ENCODE measurements around the gene TSC22D2.

Gene TSC22D2

GRCh38 chr3:150509780-150510179 is 101.7 kb downstream of the TSC22D2 start:
- DNase-seq, result no peak
- intact Hi-C loops (cut with DNase I), result no loop called here

- intact Hi-C loops (cut with DNase I), result no loop called here
- DNase-seq, result no peak
These were observed 103.2 kb downstream of the TSC22D2 start for GRCh38 chr3:150511122-150511821.

- DNase-seq, result no peak
- intact Hi-C loops (cut with DNase I), result no loop called here
These were observed 107.1 kb downstream of the TSC22D2 start for GRCh38 chr3:150515210-150515609.

Measured in head of caudate nucleus (tissue), 42 donors.